Activated CD4-positive, alpha-beta T cell treated with anti-CD3 and anti-CD28 coated beads, Interleukin-2, amount 50 U/mL, for 48 hours (primary cell): Measurements from ENCODE around the gene SYNE2.
"Not testable (repeated sequence)": the region's sequence is repeated elsewhere in the genome, so short reads cannot be mapped to it uniquely, and the experiment has no call there.

Experiments used
- DNase-seq, 2 experiments: peaks; one replicate each; pipeline ENCODE4 v3.0.0-alpha.2; 2020

The SYNE2 gene

GRCh38 chr14:64089920-64090319 is 237.1 kb downstream of the SYNE2 start:
- DNase-seq, result no peak

- no peak for DNase-seq
Observed at GRCh38 chr14:64091217-64091616, 238.4 kb downstream of the SYNE2 start.

GRCh38 chr14:64092338-64092737 is 239.5 kb downstream of the SYNE2 start:
- no peak for DNase-seq

GRCh38 chr14:64092940-64093339 is 240.1 kb downstream of the SYNE2 start:
- no peak for DNase-seq

GRCh38 chr14:64095620-64096019 is 242.8 kb downstream of the SYNE2 start:
- DNase-seq, result peak; percentile 13 to 19

- no peak for DNase-seq
Observed at GRCh38 chr14:64098120-64098519, 245.3 kb downstream of the SYNE2 start.

- no peak for DNase-seq
Observed at GRCh38 chr14:64107438-64107837, 254.6 kb downstream of the SYNE2 start.

- no peak for DNase-seq
Observed at GRCh38 chr14:64109819-64110554, 257.2 kb downstream of the SYNE2 start.

GRCh38 chr14:64110802-64111201 is 258.0 kb downstream of the SYNE2 start:
- no peak for DNase-seq

GRCh38 chr14:64112867-64113678 is 260.3 kb downstream of the SYNE2 start:
- DNase-seq, result no peak

GRCh38 chr14:64114166-64114565 is 261.4 kb downstream of the SYNE2 start:
- DNase-seq, result no peak

GRCh38 chr14:64114796-64115195 is 262.0 kb downstream of the SYNE2 start:
- DNase-seq, result no peak

GRCh38 chr14:64115401-64115800 is 262.6 kb downstream of the SYNE2 start:
- DNase-seq, result no peak

GRCh38 chr14:64117671-64118402 is 265.0 kb downstream of the SYNE2 start:
- DNase-seq, result no peak

- not testable (repeated sequence) for DNase-seq
Observed at GRCh38 chr14:64118403-64118742, 265.6 kb downstream of the SYNE2 start.

- no peak for DNase-seq
Observed at GRCh38 chr14:64118892-64119291, 266.1 kb downstream of the SYNE2 start.

- DNase-seq, result no peak
Observed at GRCh38 chr14:64119500-64119899, 266.7 kb downstream of the SYNE2 start.

GRCh38 chr14:64119980-64120379 is 267.2 kb downstream of the SYNE2 start:
- no peak for DNase-seq

GRCh38 chr14:64123241-64123822 is 270.5 kb downstream of the SYNE2 start:
- DNase-seq, result no peak

GRCh38 chr14:64125270-64125669 is 272.5 kb downstream of the SYNE2 start:
- no peak for DNase-seq

- no peak for DNase-seq
Observed at GRCh38 chr14:64126548-64126947, 273.7 kb downstream of the SYNE2 start.

- DNase-seq, result no peak
Observed at GRCh38 chr14:64137657-64138290, 285.0 kb downstream of the SYNE2 start.
